Fibroblast of lung (primary cell): ENCODE results near the gene MACROD2. TPM values are rescaled to one million over a fixed set of nuclear protein-coding genes. Genes with fewer than 3 reads are reported as not detected.

ENCODE experiments used
- DNase-seq, 2 donors: peaks; one replicate each; pipeline versions ENCODE4 v3.0.0 to v3.0.0-alpha.2; 2010; ENCODE audit warnings: low read depth in 2 of 2
- H2AFZ ChIP-seq: 2 replicates; pipeline ENCODE4 v1.5.1; 2012; ENCODE audit warnings: low read length, control low read depth, inconsistent platforms
- H3K27ac ChIP-seq: 2 replicates; pipeline ENCODE4 v1.5.1; 2011; ENCODE audit warnings: low read length, control low read depth; ENCODE audit not compliant: insufficient read depth
- H3K27me3 ChIP-seq: 2 replicates; pipeline ENCODE4 v1.5.1; 2011; ENCODE audit warnings: mild to moderate bottlenecking, low read length; ENCODE audit not compliant: control insufficient read depth, insufficient read depth
- H3K36me3 ChIP-seq: 2 replicates; pipeline ENCODE4 v1.5.1; 2011; ENCODE audit warnings: low read length; ENCODE audit not compliant: control insufficient read depth, insufficient read depth
- H3K4me1 ChIP-seq: 2 replicates; pipeline ENCODE4 v1.5.1; 2011; ENCODE audit warnings: low read length; ENCODE audit not compliant: control insufficient read depth, insufficient read depth; ENCODE audit errors: extremely low read depth
- H3K4me2 ChIP-seq: 2 replicates; pipeline ENCODE4 v1.5.1; 2011; ENCODE audit warnings: low read length, control low read depth; ENCODE audit not compliant: insufficient read depth; ENCODE audit errors: extremely low read depth
- H3K4me3 ChIP-seq, 4 experiments: fragments of 200-600 bp in 1 of 4; sonication (generic) in 1 of 4; replicated peaks in 1 of 4; 2 replicates each; pipeline ENCODE4 v1.5.1; 2011 to 2016; ENCODE audit warnings: low read length in 4 of 4, low read depth in 3 of 4, mild to moderate bottlenecking in 3 of 4, control low read depth in 2 of 4, inconsistent platforms in 1 of 4, mixed read lengths in 1 of 4; ENCODE audit not compliant: insufficient read depth in 1 of 4; ENCODE audit errors: control extremely low read depth in 1 of 4
- H3K79me2 ChIP-seq: 2 replicates; pipeline ENCODE4 v1.5.1; 2012; ENCODE audit warnings: mild to moderate bottlenecking, low read length, inconsistent platforms; ENCODE audit not compliant: control insufficient read depth, insufficient read depth
- H3K9ac ChIP-seq: 2 replicates; pipeline ENCODE4 v1.5.1; 2011; ENCODE audit warnings: mild to moderate bottlenecking, low read length, control low read depth; ENCODE audit not compliant: insufficient read depth
- H3K9me3 ChIP-seq: 2 replicates; pipeline ENCODE4 v1.5.1; 2012; ENCODE audit warnings: low read depth, low read length; ENCODE audit not compliant: control insufficient read depth, insufficient read depth
- H4K20me1 ChIP-seq: 2 replicates; pipeline ENCODE4 v1.5.1; 2011; ENCODE audit warnings: low read length; ENCODE audit not compliant: control insufficient read depth, insufficient read depth; ENCODE audit errors: extremely low read depth
- CTCF ChIP-seq, 2 donors: IDR thresholded peaks in 1 of 2; conservative IDR thresholded peaks in 1 of 2; 1 replicate in 1 of 2; 2 replicates in 1 of 2; pipeline ENCODE4 v1.5.1; 2011 to 2012; ENCODE audit warnings: low read length in 2 of 2, control low read depth in 1 of 2, inconsistent platforms in 1 of 2, low read depth in 1 of 2, mild to moderate bottlenecking in 1 of 2
- EZH2 ChIP-seq: IDR thresholded peaks from 2 replicates; pipeline ENCODE4 v1.5.1; 2012; ENCODE audit warnings: low read length, control low read depth, mild to moderate bottlenecking; ENCODE audit errors: missing control alignments
- polyA plus RNA-seq, 2 donors: library from polyadenylated mRNA; depleted of rRNA in 1 of 2; stranded (reverse) in 1 of 2; unstranded in 1 of 2; fragments of >200 nt; gene quantifications; 2 replicates each; pipeline ENCODE4 v1.2.1, GENCODE V29; 2011 to 2012; ENCODE audit warnings: missing spikeins in 1 of 2
- total RNA-seq: library from RNA; depleted of rRNA; stranded (reverse); fragments of >200 nt; gene quantifications from 2 replicates; pipeline ENCODE4 v1.2.1, GENCODE V29; 2014

MACROD2 gene
- total and polyA plus RNA-seq, 2 donors (not counting 1 experiment from before 2014, with no cell fraction given): 0.54 to 1.7 TPM

- Histone ChIP-seq H3K4me1 (no peaks in the 10 kb centered on the region), H3K4me3 (no peak overlapping the region), H4K20me1 (no peaks in the 10 kb centered on the region), H3K27me3 (no peaks in the 10 kb centered on the region), H3K79me2 (no peaks in the 10 kb centered on the region), H3K36me3 (no peaks in the 10 kb centered on the region), H3K9me3 (no peaks in the 10 kb centered on the region), H3K4me2 (no peak overlapping the region), H2AFZ (no peak overlapping the region), H3K9ac (no peak overlapping the region), H3K27ac (no peak overlapping the region)
- TF ChIP-seq CTCF (conservative IDR thresholded peaks at IDR 0.05 in 1 of 2, IDR thresholded peaks at IDR 0.05 in 1 of 2; ENCODE audit: low read depth in 1 of 2, low read length in 2 of 2): no peak
- TF ChIP-seq EZH2: no peak
- DNase-seq: no peak
Measured at GRCh38 chr20:16100767-16101166, 2105.5 kb downstream of the MACROD2 start.

Other genes with a start within 250 kb of the MACROD2 start
- 13.2 and 15.2 TPM in 2 replicates for gene ESF1, start 210.6 kb upstream of the MACROD2 start, total RNA-seq
- 6.8 and 7.3 TPM in 2 replicates for gene ESF1, start 210.6 kb upstream of the MACROD2 start, polyA plus RNA-seq
- 12.1 and 12.7 TPM in 2 replicates for gene NDUFAF5, start 210.5 kb upstream of the MACROD2 start, total RNA-seq
- gene NDUFAF5, start 210.5 kb upstream of the MACROD2 start, polyA plus RNA-seq: 17.3 and 18.3 TPM in 2 replicates
- not detected in 2 replicates for gene SEL1L2, start 4.9 kb upstream of the MACROD2 start, total RNA-seq
- not detected in 2 replicates for gene SEL1L2, start 4.9 kb upstream of the MACROD2 start, polyA plus RNA-seq